GM18507 (cell line): ENCODE results near the gene NUDT22.

Experiments used
- DNase-seq: peaks from one replicate; pipeline ENCODE4 v3.0.0; 2011; ENCODE audit warnings: low read depth; ENCODE audit not compliant: insufficient read length; ENCODE audit errors: extremely low spot score
- FAIRE-seq: peaks from 2 replicates; lab custom pipeline; 2011; peaks lifted over from hg19 to GRCh38; lab: Jason Lieb, UNC

The NUDT22 gene, protein sequence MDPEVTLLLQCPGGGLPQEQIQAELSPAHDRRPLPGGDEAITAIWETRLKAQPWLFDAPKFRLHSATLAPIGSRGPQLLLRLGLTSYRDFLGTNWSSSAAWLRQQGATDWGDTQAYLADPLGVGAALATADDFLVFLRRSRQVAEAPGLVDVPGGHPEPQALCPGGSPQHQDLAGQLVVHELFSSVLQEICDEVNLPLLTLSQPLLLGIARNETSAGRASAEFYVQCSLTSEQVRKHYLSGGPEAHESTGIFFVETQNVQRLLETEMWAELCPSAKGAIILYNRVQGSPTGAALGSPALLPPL

DNA sequence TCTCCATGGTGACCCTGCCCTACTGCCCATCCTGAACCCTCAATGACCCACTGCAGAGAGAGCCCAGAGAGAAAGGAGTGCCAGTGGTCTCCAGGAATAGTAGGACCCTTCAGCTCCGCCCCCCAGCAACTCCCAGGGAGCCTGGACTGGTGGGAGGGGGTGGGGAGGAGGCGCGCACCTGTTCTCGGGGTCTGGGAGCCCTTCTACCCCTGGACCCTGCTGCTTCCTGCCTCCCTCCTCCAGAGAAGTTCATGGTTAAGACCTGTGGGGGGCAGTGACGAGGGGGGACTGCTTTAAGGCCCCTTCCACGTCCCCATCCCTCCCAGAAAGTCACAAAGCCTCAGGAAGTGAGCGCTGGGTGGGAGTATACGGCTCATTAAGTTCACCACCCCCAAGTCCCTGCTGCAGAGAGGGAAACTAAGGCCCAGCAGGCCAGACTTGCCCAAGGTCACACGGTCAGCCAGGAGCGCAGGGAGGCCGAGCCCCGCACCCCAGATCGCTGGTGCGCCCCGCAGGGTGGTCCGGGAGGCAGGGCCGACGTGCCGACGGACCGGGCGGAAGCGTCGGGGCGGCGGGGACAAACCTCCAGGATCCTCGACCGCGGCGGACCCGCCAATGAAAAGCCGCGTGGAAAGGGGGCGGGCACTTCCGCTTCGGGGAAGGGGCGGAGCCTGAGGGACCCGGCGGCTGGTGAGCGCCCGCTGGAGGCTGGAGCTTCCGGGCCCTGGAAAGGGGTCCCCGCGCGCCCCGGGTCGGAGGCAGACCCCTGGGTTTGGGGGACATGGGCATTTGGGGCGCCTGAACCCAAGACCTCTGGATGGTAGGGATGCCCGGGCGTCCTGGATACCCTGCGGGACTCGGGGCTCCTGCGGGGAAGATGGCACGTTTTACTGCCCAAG is at the start of gene NUDT22, which contains the start of gene TRPT1:
TSS of gene NUDT22 (plus strand) at position 667 of the 899 bp plus-strand sequence. CDS start 379 bp downstream, outside the sequence.
TSS of gene TRPT1 (minus strand) at position 579 of the 899 bp plus-strand sequence. CDS start at position 253, 326 bp downstream.
- FAIRE-seq (peak; percentile 84), DNase-seq (peak; percentile 88)

DNA sequence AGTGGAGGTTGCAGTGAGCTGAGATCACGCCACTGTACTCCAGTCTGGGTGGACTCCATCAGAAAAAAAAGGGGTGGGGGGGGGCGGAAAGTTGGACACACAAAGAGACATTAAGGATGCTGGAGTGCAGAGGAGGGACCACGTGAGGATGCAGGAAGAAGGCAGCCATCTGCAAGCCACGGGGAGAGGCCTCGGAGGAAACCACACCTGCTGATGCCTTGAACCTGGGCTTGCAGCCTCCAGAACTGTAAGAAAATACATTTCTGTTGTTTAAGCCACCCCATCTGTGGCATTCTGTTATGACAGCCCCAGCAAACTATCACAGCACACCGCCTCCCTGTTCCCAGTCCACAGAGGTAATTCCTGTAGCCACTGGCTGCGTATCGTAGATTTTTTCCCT is 49.3 kb upstream of the NUDT22 start:
- DNase-seq (no peak), FAIRE-seq (no peak)

DNA sequence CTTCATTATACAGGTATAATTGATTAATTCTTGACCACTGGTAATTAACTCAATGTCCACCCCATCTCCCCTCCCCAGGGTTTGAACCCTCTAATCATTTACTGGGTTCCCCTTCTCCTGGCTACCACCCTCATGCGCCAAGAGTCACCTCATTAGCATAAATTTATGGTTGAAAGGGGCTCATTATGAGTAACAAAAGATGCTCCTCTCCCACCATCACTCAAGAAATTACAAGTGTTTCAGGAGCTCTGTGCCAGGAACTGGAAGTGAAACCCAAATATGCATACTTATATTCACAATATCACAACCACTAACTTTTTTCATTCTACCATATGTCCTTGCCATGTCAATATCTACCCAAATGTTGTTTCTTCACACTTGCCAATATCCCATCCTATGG is 47.9 kb upstream of the NUDT22 start:
- DNase-seq (no peak), FAIRE-seq (no peak)

DNA sequence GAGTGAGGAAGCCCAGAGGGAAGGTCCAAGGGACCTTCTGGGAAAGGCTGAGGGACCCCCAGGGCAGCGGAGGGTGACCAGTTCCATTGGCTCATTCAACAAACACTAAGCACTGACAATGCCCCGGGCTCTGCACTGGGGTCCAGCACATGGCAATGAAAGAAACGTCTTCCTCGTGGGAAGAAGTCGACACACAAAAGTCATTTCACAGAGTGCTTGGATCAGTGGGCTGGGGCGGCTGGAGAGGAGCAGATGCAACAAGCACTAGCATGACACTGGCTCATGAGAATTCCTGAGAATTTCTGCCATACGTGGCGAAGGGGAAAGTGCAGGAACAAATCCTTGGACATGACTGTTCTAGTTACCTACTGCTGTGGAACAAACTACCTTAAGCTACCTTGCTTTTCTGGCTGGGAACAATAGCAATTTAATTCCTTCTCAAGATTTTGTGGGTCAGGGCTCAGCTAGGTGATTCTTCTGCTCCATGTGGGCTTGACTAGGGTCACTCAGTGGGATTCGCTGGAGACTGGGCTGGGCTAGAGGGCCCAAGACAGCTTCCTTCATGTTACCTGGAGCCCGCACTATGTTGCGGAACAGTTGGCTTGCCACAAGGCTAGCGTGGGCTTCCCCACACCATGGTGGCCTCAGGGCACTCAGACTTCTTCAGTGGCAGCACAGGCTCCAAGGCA is 47.0 kb upstream of the NUDT22 start:
- DNase-seq, result no peak

DNA sequence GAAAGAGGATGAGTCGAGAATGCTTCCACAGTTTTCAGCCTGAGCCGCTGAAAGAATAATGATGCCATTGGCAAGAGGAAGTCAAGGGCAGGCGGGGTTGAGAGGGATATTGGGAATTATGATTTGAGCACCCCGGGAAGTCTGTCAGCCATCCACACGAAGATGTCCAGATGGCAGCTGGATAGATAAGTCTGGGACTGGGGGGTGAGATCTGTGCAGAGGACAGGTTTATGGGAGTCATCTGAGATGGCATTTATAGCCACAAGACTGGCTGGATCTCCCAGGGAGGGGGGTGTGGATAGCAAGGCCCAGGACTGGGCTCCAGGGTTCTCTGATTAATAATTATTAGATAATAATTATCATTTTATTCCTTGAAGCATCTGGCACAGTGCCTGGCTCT is 45.2 kb upstream of the NUDT22 start:
- FAIRE-seq, result no peak
- no peak for DNase-seq

More for the DNA sequence above, 47.0 kb upstream of the NUDT22 start:
- FAIRE-seq, result no peak

DNA sequence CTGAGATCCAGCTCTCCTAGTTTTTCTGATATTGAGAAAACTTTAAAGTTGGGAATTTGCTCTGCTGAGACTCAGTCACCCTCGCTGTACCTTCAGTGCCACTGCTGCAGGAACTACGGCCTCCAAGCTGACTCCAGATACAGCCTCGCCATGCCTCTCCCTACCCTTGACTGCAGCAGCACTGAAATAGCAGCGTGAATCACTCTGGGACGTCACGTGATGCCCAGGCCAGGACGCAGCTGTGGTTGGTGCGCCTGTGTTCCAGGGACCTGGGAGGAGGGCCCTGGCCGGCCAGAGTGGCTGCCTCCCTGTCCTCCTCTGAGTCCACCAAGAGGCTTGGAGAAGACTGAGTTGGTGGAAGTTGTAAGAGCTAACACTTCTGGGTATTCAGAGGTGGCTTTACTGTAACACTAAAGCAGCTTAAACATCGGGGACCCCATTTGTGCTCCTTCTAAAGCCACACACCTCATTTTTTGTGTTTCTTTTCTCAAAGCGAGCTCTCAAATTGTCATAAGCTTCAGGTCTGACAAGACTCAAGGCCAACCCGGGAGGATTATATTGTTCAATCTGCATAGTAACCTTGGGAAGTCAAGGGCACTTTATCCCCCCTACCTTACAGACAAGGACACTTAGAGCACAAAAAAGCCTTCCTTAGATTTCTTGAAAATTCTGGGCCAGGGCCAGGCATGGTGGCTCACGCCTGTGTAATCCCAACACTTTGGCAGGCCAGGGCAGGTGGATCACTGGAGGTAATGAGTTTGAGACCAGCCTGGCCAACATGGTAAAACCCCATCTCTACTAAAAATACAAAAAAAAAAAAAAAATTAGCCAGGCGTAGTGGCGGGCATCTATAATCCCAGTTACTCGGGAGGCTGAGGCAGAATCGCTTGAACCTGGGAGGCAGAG is 44.3 kb upstream of the NUDT22 start:
- FAIRE-seq (peak; percentile 67), DNase-seq (no peak)

DNA sequence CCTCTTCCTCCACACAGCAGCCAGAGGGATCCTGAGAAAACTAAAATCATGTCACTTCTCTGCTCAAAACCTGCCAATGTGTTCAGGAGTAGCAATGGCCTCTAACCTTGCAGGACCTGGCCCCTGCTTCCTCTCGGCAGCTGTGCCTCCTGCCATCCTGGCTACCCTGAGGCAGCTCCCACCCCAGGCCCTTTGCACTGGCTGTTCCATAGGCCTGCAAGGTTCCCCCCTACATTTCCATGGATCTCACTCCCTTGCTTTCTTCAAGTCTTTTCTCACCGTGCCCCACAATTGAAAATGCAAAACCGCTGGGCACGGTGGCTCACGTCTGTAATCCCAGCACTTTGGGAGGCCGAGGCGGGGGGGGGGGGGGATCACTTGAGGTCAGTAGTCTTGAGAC is 42.2 kb upstream of the NUDT22 start:
- DNase-seq (no peak), FAIRE-seq (no peak)

DNA sequence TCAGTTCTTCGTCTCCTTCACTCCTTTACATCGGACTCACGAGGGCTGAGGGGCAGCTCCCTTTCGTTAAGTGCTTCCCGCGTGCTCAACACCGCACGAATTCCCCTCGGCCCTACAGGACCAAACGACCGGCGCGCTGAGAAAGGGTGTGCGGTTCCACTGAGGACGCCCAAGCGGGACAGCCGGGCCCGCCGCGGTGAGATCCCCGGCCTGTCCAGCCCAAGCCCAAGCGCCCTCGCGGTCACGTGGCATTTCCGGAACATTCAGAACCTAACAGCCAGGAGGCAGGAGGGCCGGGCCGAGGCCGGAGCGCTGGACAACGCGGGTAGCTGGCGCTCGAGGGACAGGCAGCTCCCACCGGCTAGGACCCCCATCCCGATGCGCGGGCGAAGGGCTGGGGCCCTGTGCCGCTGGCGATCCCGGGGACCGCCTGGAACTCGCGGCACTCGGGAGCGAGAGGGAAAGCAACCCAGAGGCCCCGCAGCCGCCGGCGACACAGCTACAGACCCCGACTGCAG is 40.8 kb upstream of the NUDT22 start:
- no peak for DNase-seq
- no peak for FAIRE-seq

DNA sequence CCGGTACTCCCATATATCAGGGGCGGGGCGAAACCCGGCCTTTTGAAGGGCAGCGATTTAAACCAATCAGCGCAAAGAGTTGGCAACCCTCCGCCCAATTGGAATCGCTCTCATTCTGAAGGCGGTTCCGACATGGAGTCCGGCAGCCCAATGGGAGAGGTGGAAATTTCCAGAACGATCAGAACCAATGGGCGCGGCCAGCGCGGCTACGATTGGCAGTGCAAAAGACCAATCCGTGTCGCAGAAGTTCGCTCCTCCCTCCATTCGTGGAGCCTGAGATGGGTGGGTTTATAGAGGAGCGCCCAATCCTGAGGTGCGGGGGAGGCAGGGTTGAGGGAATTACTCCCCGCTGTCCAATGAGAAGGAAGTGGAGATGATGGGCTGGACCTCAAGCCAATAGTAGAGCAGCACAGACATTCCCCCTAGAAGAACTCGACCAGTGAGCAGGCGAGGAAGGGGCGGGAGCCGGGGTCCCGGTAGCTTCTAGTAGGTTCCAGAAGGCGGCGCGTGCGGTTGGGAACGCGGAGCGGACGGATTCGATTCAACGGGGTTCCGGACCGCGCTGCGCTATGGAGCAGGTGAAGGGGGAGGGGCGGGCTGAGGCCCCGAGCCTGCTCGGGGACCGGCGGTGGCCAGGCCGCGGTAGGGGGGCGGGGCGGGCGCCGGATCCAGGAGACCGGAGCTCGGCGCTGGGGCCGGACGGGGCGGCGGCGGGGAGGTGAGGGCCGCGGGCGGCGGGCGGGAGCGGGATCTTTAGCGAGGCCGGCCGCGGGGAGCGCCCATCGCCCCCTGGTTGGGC is 40.2 kb upstream of the NUDT22 start, which contains the start of gene STIP1:
TSS of gene STIP1 (plus strand) at position 479 of the 799 bp plus-strand sequence. CDS start at position 570, 91 bp downstream.
- DNase-seq, result peak; percentile 94
- peak; percentile 98 for FAIRE-seq

DNA sequence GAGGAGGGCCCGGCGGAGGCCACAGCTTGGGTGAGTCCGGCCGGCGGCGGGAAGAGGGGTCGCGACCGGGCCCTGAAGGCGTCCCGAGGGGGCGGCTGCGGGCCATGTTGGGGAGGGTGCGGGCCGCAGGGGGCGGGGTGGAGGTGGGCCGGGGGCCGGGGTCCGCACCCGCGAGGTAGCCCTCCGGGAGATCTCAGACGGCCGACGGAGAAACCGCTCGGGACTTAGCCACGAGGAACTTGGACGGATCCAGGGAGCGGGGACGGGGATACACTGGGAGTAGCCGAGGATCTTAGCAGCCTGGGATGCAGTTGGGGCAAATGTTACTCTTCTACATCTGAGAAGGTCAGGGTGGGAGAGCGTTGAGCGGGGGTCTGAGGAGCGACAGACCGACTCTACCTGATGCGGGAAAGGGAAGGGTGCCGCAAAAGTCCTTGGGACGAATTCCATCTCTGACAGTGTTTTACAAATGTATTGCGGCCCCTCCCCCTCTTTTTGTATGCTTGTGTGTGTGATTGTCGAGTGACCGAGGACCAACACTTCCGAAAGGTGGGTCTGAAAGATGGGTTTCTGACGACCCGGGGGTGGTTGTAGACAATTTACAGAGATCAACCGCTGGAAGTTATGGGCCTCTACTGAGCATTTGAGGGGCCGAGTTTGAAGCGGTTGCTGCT is 39.4 kb upstream of the NUDT22 start:
- DNase-seq, result no peak
- FAIRE-seq, result no peak

DNA sequence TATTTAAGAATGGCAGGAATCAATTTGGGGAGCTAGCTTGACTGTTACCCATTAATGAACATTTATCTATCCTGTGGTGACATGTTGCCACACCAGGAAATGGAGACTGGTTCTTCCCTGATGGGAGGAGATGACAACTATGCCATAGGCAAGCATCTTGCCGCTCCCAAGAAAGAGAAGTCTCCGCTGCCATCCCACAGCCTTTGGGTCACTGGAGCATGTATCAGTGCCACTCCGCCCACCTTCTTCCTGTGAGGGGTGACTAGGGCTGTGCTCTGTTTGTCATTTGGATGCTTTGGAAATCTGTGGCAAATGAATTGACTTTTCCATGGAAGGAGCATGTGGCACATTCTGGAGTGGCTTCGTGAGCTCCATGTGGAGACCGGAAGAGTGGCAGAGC is 33.6 kb upstream of the NUDT22 start:
- DNase-seq (no peak), FAIRE-seq (no peak)

DNA sequence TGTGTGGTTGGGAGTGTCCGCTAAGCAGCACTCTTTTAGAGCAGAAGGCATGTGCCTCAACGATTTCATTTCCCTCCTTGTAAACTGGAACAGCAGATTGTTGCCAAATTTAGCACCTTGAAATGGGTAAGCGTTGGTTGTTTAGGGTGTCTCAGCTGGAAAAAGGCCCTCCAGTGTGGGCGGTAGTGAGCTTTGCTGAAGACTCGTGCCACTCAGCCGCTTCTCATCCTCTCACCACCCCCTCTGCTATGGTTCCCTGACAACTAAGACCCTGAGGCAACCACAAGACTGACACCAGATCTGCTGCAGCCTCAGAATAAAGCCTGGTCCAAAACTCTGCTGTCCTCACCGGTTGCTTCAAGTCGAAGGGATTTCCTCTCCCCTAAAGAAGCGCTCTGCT is 29.4 kb upstream of the NUDT22 start:
- FAIRE-seq (no peak), DNase-seq (no peak)

DNA sequence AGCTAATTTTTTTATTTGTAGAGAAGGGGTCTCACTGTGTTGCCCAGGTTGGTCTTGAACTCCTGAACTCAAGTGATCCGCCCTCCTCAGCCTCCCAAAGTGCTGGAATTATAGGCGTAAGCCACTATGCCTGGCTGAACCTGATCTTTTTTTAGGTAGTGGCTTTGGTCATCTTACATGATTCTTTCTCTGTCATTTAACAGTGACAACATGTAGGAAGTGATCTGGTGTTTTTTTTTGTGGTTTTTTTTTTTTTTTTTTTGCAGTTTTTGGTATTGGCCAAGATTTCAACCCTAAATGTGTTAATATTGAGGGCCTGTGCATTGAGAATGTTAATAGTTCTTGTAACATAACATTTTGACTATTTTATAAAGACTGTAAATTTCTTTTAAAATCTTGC is 27.6 kb upstream of the NUDT22 start:
- DNase-seq (no peak), FAIRE-seq (no peak)

DNA sequence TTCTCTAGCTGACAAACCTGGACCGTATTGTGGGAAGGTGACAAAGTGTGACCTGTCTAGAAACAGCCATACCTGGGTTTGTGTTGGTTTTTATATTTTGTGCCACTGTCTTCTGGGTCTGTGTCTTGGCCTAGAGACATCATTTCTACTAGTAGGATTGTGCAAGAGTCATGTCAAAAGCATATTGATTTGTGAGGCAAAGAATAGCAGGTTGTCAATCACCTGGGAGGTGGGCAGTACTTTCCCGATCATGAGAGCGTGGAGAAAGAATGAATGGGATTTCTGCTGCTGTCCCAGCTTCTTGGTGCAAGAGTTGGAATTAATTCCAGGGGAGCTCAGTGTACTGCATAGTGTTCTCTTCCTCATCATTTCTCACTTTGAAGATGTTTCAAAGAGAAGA is 24.5 kb upstream of the NUDT22 start:
- no peak for FAIRE-seq
- DNase-seq, result no peak

DNA sequence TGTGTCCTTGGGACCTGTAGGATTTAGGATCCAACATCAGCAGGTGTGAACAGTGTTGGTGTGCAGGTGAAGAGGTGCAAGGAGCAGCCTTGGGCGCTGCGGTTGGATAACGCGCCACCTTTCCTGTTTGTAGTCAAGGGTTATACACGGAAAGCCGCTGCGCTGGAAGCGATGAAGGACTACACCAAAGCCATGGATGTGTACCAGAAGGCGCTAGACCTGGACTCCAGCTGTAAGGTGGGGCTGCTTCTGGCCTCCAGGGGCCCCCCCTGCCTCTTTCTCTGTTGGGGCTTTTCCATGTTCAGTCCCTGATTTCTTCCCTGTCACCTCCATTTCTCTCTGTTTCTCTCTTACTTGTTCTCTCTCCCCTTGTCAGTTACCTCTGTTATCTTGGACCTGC is 23.1 kb upstream of the NUDT22 start:
- FAIRE-seq, result no peak
- DNase-seq, result no peak

DNA sequence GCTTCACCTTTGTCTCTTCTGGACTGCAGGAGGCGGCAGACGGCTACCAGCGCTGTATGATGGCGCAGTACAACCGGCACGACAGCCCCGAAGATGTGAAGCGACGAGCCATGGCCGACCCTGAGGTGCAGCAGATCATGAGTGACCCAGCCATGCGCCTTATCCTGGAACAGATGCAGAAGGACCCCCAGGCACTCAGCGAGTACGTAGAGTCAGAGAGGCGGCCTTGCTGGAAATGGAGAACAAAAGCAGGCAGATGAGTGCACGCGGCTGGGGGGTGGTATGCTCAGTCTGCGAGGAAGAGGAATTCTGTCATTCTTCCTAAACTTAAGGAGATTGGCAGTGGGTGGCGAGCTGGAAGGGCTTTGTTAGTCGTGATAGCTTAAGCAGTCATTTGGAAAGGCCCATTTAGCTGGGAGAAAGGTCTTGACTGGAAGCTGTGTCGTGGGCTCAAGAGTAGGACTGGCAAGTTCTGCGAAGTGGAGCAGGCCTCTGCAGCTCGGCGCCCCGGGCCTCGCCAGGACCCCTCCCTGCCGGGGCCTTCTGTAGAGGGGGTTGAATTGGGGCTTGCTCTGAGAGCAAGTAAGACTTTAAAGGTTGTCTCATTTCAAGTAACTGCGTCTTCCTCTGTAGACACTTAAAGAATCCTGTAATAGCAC is 22.5 kb upstream of the NUDT22 start:
- DNase-seq (no peak), FAIRE-seq (no peak)

DNA sequence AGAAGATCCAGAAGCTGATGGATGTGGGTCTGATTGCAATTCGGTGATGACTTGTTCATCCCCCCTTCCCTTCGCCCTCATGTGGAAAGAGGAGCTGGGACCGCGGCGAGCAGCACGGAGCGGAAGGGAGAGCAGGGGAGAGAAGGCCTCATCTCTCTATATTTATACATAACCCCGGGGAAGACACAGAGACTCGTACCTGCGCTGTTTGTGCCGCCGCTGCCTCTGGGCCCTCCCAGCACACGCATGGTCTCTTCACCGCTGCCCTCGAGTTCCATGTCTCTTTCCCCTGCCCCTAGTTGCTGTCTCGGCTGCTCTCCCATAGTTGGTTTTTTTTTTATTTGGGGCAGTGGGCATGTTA is 22.0 kb upstream of the NUDT22 start:
- DNase-seq (no peak), FAIRE-seq (no peak)
